Stimulated activated CD8-positive, alpha-beta memory T cell treated with anti-CD3 and anti-CD28 coated beads, Interleukin-4, amount 100 ng/mL, for 1 hour (primary cell): ENCODE data around the gene SP110.
"Not testable (repeated sequence)": the region's sequence is repeated elsewhere in the genome, so short reads cannot be mapped to it uniquely, and the experiment has no call there.

Experiments
- DNase-seq, 2 donors: peaks; one replicate each; pipeline ENCODE4 v3.0.0-alpha.2; 2020; ENCODE audit warnings: low read depth in 2 of 2, low spot score in 1 of 2

SP110 gene

DNA sequence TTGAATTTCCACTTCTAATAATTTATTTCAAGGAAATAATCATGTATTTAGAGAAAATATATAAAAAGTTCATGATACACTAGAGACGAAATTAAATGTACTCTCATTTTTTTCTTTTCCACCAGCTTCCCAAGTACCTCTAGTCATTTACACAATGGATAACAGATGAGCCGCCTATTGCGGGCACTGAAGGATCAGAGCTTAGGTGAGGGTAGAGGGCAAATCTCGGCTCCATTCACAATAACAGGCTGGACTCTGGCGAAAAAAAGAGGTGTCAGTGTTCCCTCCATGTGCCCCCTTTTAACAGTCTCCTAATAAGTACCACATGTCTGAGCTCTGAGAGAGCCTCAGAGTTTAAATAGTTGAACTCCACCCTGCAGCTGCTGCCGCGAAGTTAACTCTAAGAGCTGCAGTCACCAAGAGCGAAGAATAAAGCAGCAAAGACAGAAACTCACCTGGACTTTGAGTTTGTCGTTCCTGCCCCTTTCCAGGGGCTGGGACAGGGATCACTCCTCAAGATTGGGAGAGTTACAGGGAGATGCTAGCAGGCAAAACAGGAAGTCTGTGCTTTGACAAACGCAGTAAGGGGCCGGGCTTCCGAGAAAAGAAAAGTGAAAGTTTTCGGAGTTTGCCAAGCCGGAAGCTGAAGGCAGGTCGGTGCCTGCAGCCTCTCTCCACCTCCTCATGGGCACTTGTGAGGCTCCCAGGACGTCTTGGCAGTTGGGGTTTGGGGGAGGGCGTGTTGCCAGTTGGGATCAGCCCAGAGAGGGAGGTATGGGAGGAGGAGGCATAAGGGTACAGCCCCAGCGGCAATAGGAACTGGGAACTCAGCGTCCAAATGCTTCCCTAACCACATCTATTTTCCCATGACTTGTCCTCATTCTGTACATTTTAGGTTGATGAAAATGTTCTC, at the start of gene SP110:
TSS of gene SP110 (minus strand) at position 566 of the 913 bp plus-strand sequence. CDS start 3,057 bp downstream, outside the sequence.
- peak; percentile 44 to 66 for DNase-seq

DNA sequence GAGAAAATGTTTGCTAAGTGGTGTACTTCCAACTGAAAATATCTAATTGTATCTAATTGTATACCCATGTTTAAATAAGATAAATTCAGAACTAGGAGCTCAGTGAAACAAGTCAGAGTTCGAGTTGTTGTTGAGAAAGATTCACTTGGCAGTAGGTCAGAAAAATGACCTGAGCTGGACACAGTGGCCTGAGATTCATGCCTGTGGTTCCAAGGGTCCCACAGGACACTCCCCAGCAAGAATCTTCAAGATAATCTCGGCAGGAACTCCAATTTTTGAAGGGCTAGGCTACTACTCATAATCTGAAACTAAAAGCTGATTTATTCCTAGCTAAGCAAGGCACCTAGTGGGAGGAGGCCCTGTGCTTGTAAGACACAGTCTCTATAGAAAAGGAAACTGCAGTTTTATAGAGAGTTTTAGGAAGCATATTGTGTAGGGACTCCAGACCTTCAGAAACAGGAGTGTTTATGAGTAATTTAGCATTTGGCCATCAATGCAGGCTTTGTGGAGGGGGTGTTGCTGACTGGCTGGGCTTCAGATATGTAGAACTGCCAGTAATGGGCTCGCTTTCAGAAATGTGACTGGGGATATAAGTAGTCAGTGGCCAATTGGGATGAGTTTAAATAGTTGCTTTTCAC, 48.9 kb upstream of the SP110 start:
- no peak for DNase-seq

DNA sequence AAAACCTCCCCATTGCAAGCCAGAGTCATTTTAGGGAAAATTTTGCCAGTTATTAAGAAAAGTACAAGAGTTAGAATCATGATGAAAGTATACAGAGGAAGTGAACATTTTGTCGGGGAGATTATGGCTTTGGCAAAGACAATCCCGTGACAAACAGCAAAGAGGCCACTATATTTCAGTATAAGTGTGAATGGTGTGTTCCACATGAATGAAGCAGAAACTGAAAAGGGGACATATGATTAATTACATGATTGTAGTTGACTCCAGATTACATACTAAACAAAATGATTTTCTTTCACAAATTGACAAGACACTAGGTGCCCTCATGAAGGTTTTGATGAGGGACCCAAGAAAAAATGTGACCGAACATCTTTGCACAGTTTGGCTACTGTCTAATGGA, 47.8 kb upstream of the SP110 start:
- DNase-seq, result no peak

DNA sequence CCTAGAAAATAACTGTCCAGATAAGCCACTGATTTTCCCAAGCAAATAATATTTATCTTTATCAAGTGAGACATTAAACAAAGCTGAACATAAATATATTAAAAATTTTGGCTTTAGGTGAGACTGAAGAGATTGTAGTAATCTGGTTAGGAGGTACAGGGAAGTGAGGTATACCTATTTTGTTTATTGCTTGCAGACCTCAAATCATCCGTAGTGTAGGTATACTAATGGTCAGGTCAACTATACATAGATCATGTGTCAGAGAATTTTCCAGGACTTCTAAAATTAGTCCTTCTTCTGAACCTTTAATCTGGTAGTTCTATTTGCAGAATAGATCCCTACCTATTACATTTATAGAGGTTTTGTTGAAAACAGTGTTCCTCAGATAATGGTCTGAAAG, 47.3 kb upstream of the SP110 start:
- DNase-seq, result no peak

DNA sequence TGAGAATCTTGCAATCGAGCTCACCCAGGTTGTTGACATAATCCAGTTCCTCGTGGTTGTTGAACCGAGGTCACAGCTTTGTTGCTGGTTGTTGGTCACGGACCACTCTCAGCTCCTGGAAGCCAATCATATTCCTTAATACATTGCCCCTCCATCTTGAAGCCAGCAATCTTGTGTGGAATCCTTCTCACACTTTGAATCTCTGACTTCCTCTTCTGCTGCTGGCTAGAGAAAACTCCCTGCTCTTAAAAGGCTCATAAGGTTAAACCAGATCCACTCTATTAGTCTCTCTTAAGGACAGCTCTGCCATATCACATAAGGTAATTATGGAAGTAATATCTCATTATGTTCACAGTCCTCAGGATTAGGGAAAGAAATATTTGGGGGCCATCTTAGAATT, 46.9 kb upstream of the SP110 start:
- DNase-seq, result no peak

DNA sequence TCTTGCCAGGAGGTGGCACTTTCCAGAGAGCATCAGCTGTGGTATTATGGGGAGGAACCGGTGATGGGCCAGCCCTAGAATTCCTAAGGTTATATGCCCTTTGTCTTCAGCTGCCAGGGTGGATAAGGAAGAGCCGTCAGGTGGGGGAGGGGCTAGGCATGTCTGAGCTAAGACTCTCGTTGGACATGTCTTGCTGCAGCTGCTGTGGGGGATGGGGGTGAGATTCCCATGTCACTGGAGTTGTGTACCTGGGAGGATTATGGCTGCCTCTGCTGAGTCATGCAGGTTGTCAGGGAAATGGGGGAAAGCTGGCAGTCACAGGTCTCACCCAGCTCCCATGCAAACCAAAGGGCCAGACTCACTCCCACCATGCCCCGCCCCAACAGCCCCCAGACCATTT, 45.2 kb upstream of the SP110 start:
- DNase-seq, result not testable (repeated sequence)

DNA sequence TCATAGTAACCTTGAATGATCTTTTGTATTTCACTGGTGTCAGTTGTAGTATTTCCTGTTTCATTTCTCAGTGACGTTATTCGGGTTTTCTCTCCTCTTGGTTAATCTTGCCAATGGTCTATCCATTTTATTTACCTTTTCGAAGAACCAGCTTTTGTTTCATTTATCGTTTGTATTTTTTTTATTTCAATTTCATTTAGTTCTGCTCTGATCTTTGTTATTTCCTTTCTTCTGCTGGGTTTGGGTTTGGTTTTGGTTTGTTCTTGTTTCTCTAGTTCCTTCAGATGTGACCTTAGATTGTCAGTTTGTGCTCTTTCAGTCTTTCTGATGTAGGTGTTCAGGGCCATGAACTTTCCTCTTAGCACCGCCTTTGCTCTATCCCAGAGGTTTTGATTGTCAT, 42.5 kb upstream of the SP110 start:
- no peak for DNase-seq

DNA sequence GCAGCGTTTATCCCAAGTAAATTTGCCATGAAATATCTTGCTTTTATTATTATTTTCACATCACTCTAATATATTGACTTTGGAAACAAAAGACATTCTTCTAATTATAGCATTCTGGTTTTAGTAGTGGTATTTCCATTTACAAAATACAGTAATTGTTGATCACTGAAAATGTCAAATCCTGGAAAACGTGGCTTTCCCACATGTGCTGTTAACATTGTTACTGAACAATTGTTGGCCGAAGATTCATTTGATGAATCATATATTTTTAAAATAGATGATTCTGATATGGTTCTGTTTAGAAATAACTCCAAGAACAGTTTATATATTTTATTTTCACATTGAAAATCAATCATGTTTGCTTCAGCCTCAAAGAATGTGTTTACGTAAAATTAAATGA, 38.7 kb upstream of the SP110 start:
- no peak for DNase-seq

DNA sequence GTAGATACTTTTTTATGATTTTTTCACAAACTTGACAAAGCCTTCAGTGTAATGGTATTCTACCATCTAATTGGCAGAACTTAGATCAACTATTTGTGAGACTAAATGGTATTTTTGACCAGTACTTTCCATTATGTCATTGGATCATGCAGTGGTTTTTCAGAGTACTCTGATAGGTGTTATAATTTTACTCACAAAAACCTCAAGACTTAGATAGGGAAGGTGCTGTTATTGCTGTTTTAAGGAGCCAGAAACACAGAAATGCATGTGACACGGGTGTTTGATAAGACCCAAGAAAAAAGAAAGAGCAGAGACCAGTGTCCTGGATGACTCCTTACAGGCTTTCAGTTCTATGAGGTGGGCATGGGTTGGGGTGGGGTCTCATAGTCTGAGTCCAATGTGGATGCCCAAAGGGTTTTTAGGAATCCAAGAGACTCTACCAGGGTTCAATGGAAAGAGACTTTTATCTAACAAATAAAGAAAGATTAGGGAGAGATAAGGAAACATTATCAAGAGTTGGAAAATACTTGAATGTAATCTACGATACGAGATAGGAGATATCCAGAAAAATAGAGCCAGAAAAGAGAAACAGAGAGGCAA, 37.0 kb upstream of the SP110 start:
- DNase-seq, result no peak

DNA sequence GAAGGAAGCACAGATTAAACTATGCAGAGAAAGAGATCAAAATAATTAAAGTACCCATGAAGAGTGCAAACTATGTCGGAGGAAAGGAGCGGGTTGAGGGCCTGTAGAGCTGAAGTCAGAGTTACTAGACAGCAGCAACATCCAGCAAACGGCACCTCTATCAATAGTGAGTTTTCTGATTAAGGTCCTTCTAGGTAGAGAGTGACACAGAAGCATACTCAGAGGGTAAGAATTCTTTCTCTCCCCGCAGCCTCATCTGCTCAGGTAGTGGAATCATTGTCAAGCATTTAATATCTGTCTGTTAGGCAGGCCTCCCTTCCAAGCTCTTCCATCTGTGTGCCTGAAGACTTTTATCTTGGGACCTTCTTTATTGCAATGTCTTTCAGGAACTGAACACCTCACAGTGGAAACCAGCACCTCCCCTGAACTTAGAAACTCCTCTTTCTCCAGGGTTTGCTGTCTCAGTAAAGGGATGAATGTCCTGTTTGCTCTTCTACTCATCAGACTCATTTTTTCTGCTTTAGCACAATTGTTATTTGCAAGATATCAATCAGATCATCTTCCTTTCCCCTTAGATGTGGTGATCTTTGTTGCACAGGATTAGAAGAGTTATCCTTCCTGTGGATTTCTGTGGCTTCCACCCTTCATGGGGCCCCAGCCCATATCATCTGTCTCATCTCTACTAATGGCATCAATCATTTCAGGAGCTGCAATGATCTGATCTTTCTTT, 34.5 kb upstream of the SP110 start:
- DNase-seq, result no peak

DNA sequence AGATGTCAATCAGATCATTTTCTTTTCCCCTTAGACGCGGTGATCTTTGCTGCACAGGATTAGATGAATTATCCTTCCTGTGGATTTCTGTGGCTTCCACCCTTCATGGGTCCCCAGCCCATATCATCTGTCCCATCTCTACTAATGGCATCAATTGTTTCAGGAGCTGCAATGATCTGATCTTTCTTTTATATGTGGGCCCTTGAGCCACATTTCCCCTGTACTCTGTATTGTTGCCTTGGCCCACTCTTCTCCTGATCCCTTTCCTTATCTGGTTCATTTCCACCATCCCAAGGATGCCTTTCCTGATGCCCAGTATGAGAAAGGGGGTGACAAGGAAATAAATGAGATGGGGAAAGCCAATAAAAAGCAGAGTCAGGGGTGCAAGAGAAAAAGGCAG, 30.4 kb upstream of the SP110 start:
- DNase-seq, result no peak

DNA sequence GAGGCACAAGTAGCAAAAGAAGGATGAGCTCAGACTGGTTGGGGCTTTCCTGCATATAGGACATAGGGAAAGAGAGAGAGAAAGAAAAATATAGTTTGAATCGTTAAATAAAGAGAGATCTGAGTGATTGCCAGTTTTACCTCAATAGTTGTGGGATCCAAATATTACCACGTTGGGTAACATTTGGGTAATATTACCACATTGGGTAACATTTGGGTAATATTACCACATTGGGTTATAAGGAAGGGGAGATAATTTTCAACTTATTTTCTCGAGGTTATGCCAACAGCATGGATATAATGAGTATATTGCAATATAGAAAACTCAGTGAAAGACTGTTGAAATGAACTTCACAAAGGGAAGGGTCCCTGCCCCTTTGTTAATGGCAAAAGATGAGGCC, 26.4 kb upstream of the SP110 start:
- DNase-seq, result no peak

DNA sequence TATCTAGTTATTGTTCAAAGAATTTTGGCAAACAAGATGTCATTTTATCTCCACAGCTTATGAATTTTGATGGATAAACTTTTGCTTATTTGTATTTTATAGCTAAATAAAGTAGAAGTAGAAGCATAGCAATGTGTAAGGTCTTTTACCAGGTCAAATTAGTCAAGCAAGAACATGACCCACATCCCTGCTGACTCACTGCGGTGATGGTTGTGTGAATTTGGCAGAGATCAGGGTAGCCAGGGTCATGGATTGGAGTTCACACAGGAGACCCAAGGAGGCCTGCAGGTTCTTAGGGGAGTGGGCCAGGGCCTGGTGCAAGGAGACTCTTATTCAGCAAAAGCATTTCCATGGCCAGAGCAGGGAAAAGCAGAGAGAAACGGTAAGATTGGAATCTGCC, 24.4 kb upstream of the SP110 start:
- DNase-seq, result no peak

DNA sequence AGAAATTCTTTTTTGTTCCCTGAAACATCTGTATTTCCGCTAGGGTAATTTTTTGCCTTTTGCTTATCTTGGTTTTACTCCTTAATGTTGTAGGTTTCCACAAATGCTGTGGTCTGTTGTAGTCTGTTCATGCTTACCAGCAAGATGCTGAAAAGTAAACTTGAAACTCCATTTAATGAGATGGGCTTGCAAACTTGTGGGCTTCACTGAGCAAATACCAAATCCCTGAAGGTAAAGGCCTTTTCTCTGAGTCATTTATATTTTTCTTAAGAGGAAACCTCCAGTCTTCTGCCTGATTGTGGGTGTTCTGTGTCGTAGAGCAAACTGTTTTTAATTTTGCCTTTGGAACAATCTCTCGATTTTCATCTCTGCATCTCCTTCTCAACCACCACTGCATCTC, 15.1 kb upstream of the SP110 start:
- DNase-seq, result no peak

DNA sequence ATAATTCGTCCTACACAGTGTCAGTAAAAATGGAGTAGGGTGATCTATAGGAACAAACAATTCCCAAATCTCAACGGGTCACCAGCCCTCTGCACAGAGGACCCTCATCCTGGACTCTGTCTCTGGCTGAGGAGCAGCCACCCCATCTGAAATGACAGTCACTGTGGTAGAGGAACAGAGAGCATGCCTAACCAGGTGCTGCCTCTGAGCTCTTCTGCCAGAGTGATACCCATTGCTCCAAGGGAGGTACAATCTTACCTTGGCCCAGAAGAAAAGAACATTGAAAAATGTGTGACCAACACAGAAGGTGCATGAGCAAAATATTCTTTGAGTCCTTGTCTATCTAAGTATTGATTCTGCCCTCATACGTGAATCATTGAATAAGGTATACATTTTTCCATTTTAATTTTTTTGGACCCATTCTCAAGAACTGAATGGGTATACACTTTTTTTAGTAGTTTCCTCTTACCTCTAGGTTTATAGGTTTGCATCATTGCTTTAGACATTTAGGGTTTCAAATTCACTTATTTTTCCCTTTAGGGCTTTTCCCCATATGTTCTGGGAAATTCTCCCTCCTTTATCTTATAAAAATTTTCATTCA, 14.4 kb upstream of the SP110 start:
- DNase-seq, result no peak

DNA sequence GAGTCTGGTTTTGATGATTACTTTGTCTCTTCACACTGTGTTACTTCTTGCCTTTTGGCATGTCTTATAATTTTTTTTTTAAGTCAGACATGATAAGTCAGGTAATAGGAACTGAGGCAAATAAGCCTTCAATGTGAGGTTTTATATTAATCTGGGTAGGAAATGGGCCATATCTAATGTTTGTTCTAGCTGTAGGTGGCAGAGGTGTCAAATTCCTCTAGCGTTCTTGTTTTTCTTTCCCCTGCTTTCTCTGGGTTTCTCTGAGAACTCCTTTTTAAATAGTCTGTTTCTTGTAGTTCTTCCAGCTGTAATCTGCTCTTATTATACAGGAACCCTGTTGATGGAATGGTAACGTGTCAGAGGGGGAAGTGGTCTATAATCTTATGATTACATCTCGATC, 11.5 kb upstream of the SP110 start:
- no peak for DNase-seq

DNA sequence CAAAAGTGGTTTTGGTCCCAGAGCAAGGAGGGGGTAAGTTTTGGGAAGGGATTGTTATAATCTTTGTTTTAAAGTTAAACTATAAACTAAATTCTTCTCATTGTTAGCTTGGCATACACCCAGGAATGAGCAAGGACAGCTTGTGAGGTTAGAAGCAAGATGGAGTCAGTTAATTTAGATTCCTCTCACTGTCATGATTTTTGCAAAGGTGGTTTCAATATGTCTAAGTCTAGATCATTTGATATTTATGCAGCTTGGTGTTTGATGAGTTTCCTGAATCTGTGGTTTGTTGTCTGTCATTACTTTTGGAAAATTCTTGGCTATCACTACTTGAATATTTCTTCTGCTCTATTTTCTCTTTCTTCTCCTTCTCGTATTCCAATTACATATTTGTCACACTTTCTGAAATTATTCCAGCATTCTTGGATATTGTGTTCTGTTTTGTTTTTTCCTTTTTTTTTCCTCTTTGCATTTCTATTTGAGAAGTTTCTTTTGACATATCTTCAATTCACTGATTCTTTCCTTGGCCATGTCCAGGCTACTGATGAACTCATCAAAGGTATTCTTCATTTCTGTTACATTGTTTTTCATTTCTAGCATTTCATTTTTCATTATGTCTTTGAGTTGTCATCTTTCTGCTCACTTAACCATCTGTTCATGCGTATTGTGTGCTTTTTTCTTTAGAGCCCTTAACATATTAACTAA, 10.9 kb upstream of the SP110 start:
- DNase-seq, result no peak

DNA sequence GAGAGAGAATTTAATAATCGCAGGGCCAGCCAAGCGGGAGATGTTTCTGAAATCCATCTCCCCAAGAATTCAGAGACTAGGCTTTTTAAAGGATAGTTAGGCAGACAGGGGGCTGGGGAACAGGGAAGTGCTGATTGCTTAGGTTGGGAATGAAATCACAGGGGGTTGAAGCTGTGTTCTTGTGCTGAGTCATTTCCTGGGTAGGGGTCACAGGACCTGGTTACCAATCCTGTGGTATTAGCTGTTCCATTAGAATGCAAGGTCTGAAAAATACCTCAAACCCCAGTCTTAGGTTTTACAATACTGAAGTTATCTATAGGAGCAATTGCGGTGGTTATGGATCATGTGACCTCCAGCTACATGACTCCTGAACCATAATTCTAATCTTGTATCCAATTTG, 10.3 kb upstream of the SP110 start:
- no peak for DNase-seq

DNA sequence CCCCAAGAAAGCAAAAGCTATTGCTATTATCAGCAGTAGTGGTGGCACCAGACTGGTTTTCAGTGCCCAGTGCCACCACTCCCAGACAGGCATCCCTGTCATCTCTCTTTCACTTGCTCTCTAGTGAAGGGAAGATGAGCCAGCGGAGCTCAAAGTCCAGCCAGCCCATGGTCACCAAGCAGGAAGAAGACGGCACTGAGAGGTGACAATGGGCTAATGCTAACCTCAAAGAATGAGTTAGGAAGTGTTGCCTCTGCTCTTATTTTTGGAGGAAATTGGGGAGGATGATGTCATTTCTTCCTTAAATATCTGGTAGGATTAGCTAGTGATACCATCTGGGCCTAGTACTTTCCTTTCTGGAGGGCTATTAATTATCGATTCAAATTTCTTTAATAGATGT, 7.4 kb upstream of the SP110 start:
- no peak for DNase-seq

DNA sequence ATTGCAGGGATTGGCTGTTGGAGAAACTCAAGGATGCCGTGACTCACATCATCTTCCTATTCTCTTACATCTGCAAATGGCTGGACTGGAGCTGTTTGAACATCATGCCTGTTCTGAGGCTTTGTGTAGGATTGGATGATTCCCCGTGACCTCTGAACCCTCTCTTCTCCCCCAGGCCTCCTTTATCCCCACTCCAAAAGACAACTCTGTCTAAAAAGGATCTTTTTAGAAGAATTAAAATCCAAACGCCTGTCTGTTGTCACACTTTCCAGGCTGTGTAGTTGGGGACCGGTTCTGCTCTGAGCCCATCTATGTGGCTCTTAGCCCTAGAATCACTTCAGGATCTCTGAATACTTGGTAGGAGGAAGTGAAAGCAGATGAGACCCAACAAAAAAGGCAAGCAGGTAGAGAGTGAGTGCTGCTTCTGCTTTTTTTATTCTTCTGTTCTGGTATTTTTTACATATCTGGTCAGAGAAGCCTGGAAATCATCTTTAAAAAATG, 6.3 kb upstream of the SP110 start:
- DNase-seq, result no peak
